ENCODE data around the gene KCNJ9.
"Not testable (repeated sequence)": the region's sequence is repeated elsewhere in the genome, so short reads cannot be mapped to it uniquely, and the experiment has no call there.

The KCNJ9 gene

GRCh38 chr1:160081261-160081936 lies at the start of gene KCNJ9:
TSS of gene KCNJ9 (plus strand) at chr1:160081538. CDS start at chr1:160084031, 2,493 bp downstream.
- DNase-seq (ENCODE audit: low read depth, low spot score): no peak

- DNase-seq (ENCODE audit: low read depth, low spot score): no peak
Measured at GRCh38 chr1:160032165-160032820, 49.0 kb upstream of the KCNJ9 start.

- DNase-seq (ENCODE audit: low read depth, low spot score): no peak
Measured at GRCh38 chr1:160040476-160040875, 40.9 kb upstream of the KCNJ9 start.

GRCh38 chr1:160043543-160043942 lies 37.8 kb upstream of the KCNJ9 start:
- no peak for DNase-seq (ENCODE audit: low read depth, low spot score)

GRCh38 chr1:160045653-160046052 lies 35.7 kb upstream of the KCNJ9 start:
- no peak for DNase-seq (ENCODE audit: low read depth, low spot score)

GRCh38 chr1:160046494-160047110 lies 34.7 kb upstream of the KCNJ9 start:
- no peak for DNase-seq (ENCODE audit: low read depth, low spot score)

- no peak for DNase-seq (ENCODE audit: low read depth, low spot score)
Measured at GRCh38 chr1:160047111-160047991, 34.0 kb upstream of the KCNJ9 start.

GRCh38 chr1:160048335-160048734 lies 33.0 kb upstream of the KCNJ9 start:
- no peak for DNase-seq (ENCODE audit: low read depth, low spot score)

GRCh38 chr1:160049101-160049500 lies 32.2 kb upstream of the KCNJ9 start:
- no peak for DNase-seq (ENCODE audit: low read depth, low spot score)

- DNase-seq (ENCODE audit: low read depth, low spot score): not testable (repeated sequence)
Measured at GRCh38 chr1:160050182-160050581, 31.2 kb upstream of the KCNJ9 start.

- DNase-seq (ENCODE audit: low read depth, low spot score): no peak
Measured at GRCh38 chr1:160050619-160051018, 30.7 kb upstream of the KCNJ9 start.

GRCh38 chr1:160052936-160053335 lies 28.4 kb upstream of the KCNJ9 start:
- no peak for DNase-seq (ENCODE audit: low read depth, low spot score)

GRCh38 chr1:160053548-160054365 lies 27.6 kb upstream of the KCNJ9 start:
- no peak for DNase-seq (ENCODE audit: low read depth, low spot score)

- no peak for DNase-seq (ENCODE audit: low read depth, low spot score)
Measured at GRCh38 chr1:160056648-160057169, 24.6 kb upstream of the KCNJ9 start.

- no peak for DNase-seq (ENCODE audit: low read depth, low spot score)
Measured at GRCh38 chr1:160058087-160058486, 23.3 kb upstream of the KCNJ9 start.

- no peak for DNase-seq (ENCODE audit: low read depth, low spot score)
Measured at GRCh38 chr1:160061369-160062229, 19.7 kb upstream of the KCNJ9 start.

- no peak for DNase-seq (ENCODE audit: low read depth, low spot score)
Measured at GRCh38 chr1:160062230-160062532, 19.2 kb upstream of the KCNJ9 start.

- no peak for DNase-seq (ENCODE audit: low read depth, low spot score)
Measured at GRCh38 chr1:160063176-160063575, 18.2 kb upstream of the KCNJ9 start.

- no peak for DNase-seq (ENCODE audit: low read depth, low spot score)
Measured at GRCh38 chr1:160064164-160064563, 17.2 kb upstream of the KCNJ9 start.

GRCh38 chr1:160064746-160065145 lies 16.6 kb upstream of the KCNJ9 start:
- no peak for DNase-seq (ENCODE audit: low read depth, low spot score)

All from activated CD4-positive, CD25-positive, alpha-beta regulatory T cell treated with anti-CD3 and anti-CD28 coated beads, Interleukin-2, amount 50 U/mL, for 16 hours (primary cell).